K562 (cell line): ENCODE measurements around the gene PPP1R16B. TPM values are rescaled to one million over a fixed set of nuclear protein-coding genes. Genes with fewer than 3 reads are reported as not detected.

Experiments
- CAMTA2 ChIP-seq: fragments of 250-450 bp; sonication (Bioruptor Pico); conservative IDR thresholded peaks from 2 replicates; pipeline ENCODE4 v1.5.1; 2022
- COPS2 ChIP-seq: fragments of 450-650 bp; conservative IDR thresholded peaks from 2 replicates; pipeline ENCODE4 v1.6.1; 2016; ENCODE audit warnings: mild to moderate bottlenecking, moderate library complexity
- DPF2 ChIP-seq: fragments of 450-650 bp; IDR thresholded peaks from 2 replicates; pipeline ENCODE4 v1.6.1; 2016
- ELF1 ChIP-seq: fragments of 200-800 bp; sonication (Bioruptor generic); IDR thresholded peaks from 2 replicates; pipeline ENCODE4 v1.6.1; 2016; ENCODE audit warnings: missing genetic modification characterization, missing compliant biosample characterization
- ESRRA ChIP-seq: fragments of 450-650 bp; IDR thresholded peaks from 2 replicates; pipeline ENCODE4 v1.6.1; 2014; ENCODE audit warnings: low read depth, mild to moderate bottlenecking, moderate library complexity, borderline replicate concordance
- FOS ChIP-seq: IDR thresholded peaks from 3 replicates; pipeline ENCODE4 v1.6.1; 2011; ENCODE audit not compliant: insufficient read length; ENCODE audit errors: extremely low read depth
- FOXJ2 ChIP-seq: fragments of 200-800 bp; sonication (Bioruptor generic); IDR thresholded peaks from 2 replicates; pipeline ENCODE4 v1.6.1; 2016; ENCODE audit warnings: missing genetic modification characterization, missing compliant biosample characterization
- HNRNPUL1 ChIP-seq: fragments of 200-400 bp; formaldehyde crosslinking; IDR thresholded peaks from 2 replicates; pipeline ENCODE4 v1.6.1; 2017; ENCODE audit warnings: low read length
- HSF4 ChIP-seq: fragments of 250-450 bp; sonication (Bioruptor Pico); IDR thresholded peaks from 2 replicates; pipeline ENCODE4 v2.1.2; 2022; ENCODE audit warnings: mild to moderate bottlenecking, moderate library complexity, borderline replicate concordance
- ILF3 ChIP-seq: fragments of 450-650 bp; IDR thresholded peaks from 2 replicates; pipeline ENCODE4 v1.6.1; 2018; ENCODE audit warnings: antibody characterized with exemption, mild to moderate bottlenecking, moderate library complexity, borderline replicate concordance
- ILK ChIP-seq: fragments of 450-650 bp; IDR thresholded peaks from 2 replicates; pipeline ENCODE4 v1.6.1; 2016; ENCODE audit warnings: missing genetic modification characterization, low read depth, mild to moderate bottlenecking, missing compliant biosample characterization, moderate library complexity, borderline replicate concordance
- IRF1 ChIP-seq: sonication (generic); formaldehyde crosslinking; IDR thresholded peaks from 2 replicates; pipeline ENCODE4 v1.8.0; 2022; ENCODE audit warnings: missing genetic modification reagents, mild to moderate bottlenecking, borderline replicate concordance
- KLF10 ChIP-seq: fragments of 250-450 bp; sonication (Bioruptor Pico); IDR thresholded peaks from 2 replicates; pipeline ENCODE4 v1.6.1; 2021; ENCODE audit warnings: matching md5 sums
- MBD2 ChIP-seq: sonication (generic); IDR thresholded peaks from 2 replicates; pipeline ENCODE4 v1.6.1; 2016; ENCODE audit warnings: low read depth, borderline replicate concordance
- MTF1 ChIP-seq: fragments of 250-450 bp; sonication (Bioruptor Pico); IDR thresholded peaks from 2 replicates; pipeline ENCODE4 v1.9.0; 2021; ENCODE audit warnings: moderate library complexity, mild to moderate bottlenecking, inconsistent platforms, borderline replicate concordance
- NR1H2 ChIP-seq: sonication (generic); formaldehyde crosslinking; IDR thresholded peaks from 2 replicates; pipeline ENCODE4 v1.4.0; 2020; ENCODE audit warnings: mild to moderate bottlenecking, missing genetic modification reagents
- POU5F1 ChIP-seq: fragments of 150-350 bp; IDR thresholded peaks from 2 replicates; pipeline ENCODE4 v1.6.1; 2014; ENCODE audit warnings: borderline replicate concordance, low read length, low read depth, mild to moderate bottlenecking; ENCODE audit not compliant: partially characterized antibody
- PTTG1 ChIP-seq: fragments of 450-650 bp; IDR thresholded peaks from 2 replicates; pipeline ENCODE4 v1.6.1; 2016; ENCODE audit warnings: low read depth, mild to moderate bottlenecking, missing genetic modification characterization, missing compliant biosample characterization
- U2AF2 ChIP-seq: fragments of 200-400 bp; formaldehyde crosslinking; optimal IDR thresholded peaks from 2 replicates; pipeline ENCODE3; 2017; ENCODE audit warnings: low read depth, mild to moderate bottlenecking, low read length
- ZBTB12 ChIP-seq: fragments of 250-450 bp; sonication (Bioruptor Pico); IDR thresholded peaks from 2 replicates; pipeline ENCODE4 v1.4.0; 2020
- ZFP1 ChIP-seq: fragments of 450-650 bp; formaldehyde crosslinking; IDR thresholded peaks from 2 replicates; pipeline ENCODE4 v1.4.0; 2020; ENCODE audit warnings: mild to moderate bottlenecking, mixed read lengths
- ZNF431 ChIP-seq: sonication (generic); formaldehyde crosslinking; IDR thresholded peaks from 2 replicates; pipeline ENCODE4 v1.8.0; 2022; ENCODE audit warnings: mild to moderate bottlenecking, missing genetic modification reagents
- polyA plus RNA-seq, 8 experiments: library from polyadenylated mRNA; depleted of rRNA in 4 of 8; stranded (reverse) in 5 of 8; unstranded in 3 of 8; fragments of >200 nt; fragmentation: Nextera tagmentation in 2 of 8; fragmentation: Illumina TruSeq in 1 of 8; extraction: Ambion mirVana in 2 of 8; extraction: Trizol in 1 of 8; gene quantifications; 2 replicates each; pipeline versions ENCODE4 v1.2.1 to v1.2.3, GENCODE V29; 2011 to 2014; ENCODE audit warnings: inconsistent platforms in 1 of 8, missing spikeins in 1 of 8
- total RNA-seq, 7 experiments: library from RNA; depleted of rRNA in 6 of 7; stranded (reverse); fragments of >200 nt in 6 of 7; fragmentation: Illumina TruSeq in 2 of 7; extraction: Trizol in 2 of 7; gene quantifications; 2 replicates each; pipeline versions ENCODE4 v1.2.1 to v1.2.3, GENCODE V29; 2011 to 2021; ENCODE audit warnings: low replicate concordance in 1 of 7
- TF ChIP-seq, protein P1 (sequence below): fragments of 250-450 bp; sonication (Bioruptor Pico); IDR thresholded peaks from 2 replicates; pipeline ENCODE4 v1.9.0; 2021; ENCODE audit warnings: mild to moderate bottlenecking
- TF ChIP-seq, protein P2 (sequence below): fragments of 250-450 bp; sonication (Bioruptor Pico); IDR thresholded peaks from 2 replicates; pipeline ENCODE4 v1.4.0; 2020; ENCODE audit warnings: mild to moderate bottlenecking, moderate library complexity

The PPP1R16B gene
- total and polyA plus RNA-seq, 9 of the 15 experiments (the other 6 are each of a cell fraction or from before 2014, with no cell fraction given): 1.5 to 11.5 (median 6.8) TPM

DNA sequence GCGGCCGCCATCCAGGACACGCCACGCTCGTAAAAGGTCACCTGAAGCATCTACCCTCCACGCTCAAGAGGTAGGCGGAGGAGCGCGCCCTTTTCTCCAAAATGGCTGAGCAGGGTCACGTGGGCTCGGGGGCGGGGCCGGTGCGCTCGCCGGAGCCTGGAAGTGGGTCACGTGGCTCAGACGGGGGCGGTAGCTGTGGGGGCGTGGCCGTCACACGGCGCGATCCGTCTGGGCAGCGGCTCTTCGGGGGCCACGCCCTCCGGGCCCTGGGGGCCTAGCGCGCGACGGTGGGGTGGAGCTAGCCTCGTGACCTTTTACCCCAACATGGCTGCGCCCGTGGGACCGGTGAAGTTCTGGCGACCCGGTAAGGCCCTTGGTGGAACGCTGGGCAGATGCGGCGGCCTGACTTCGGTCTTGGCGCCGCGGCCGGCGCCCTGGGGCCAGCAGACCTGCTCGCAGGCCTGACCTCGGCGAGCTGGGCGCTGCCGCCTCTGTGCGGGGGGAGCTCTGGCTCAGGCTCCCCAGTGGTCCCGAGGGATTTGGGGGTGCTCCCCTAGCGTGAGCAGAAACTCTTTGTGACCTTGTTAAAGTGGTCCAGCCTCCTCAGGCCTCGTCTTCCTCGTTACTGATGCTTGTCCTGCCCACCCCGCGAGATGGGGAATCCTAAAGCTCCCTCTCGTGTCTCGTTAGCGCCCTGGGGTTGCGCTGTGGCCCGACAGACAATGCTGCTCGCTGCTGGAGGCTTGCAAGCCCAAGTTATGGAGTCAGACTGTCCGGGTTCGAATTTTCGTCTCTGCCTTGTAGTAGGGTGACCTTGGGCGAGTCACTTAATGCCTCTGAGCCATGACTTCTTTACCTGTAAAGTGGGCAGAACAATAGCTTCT lies 156.8 kb downstream of the PPP1R16B start, which contains the start of gene DHX35 (continued):
- TF ChIP-seq ZBTB12 (CRISPR knock-in tag) (no peak), NR1H2 (CRISPR knock-in tag) (no peak), CAMTA2 (CRISPR knock-in tag) (no peak), ILK (tag) (no peak), POU5F1 (no peak), DPF2 (no peak; the same call in 1 of the 2 replicates), COPS2 (no peak), HSF4 (CRISPR knock-in tag) (no peak), MTF1 (no peak), ILF3 (no peak), ELF1 (tag) (no peak; the same call in 1 of the 2 replicates), PTTG1 (tag) (no peak), ESRRA (peak; percentile 86), U2AF2 (no peak), KLF10 (CRISPR knock-in tag) (no peak), IRF1 (no peak), ZNF431 (CRISPR knock-in tag) (peak; percentile 56; the same call in 1 of the 2 replicates), FOS (peak; percentile 63), ZFP1 (no peak), HNRNPUL1 (no peak), FOXJ2 (tag) (no peak), MBD2 (no peak; the same call in 1 of the 2 replicates)
- TF ChIP-seq, protein P1, sequence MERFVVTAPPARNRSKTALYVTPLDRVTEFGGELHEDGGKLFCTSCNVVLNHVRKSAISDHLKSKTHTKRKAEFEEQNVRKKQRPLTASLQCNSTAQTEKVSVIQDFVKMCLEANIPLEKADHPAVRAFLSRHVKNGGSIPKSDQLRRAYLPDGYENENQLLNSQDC (CRISPR knock-in tag): no peak
- TF ChIP-seq, protein P2, sequence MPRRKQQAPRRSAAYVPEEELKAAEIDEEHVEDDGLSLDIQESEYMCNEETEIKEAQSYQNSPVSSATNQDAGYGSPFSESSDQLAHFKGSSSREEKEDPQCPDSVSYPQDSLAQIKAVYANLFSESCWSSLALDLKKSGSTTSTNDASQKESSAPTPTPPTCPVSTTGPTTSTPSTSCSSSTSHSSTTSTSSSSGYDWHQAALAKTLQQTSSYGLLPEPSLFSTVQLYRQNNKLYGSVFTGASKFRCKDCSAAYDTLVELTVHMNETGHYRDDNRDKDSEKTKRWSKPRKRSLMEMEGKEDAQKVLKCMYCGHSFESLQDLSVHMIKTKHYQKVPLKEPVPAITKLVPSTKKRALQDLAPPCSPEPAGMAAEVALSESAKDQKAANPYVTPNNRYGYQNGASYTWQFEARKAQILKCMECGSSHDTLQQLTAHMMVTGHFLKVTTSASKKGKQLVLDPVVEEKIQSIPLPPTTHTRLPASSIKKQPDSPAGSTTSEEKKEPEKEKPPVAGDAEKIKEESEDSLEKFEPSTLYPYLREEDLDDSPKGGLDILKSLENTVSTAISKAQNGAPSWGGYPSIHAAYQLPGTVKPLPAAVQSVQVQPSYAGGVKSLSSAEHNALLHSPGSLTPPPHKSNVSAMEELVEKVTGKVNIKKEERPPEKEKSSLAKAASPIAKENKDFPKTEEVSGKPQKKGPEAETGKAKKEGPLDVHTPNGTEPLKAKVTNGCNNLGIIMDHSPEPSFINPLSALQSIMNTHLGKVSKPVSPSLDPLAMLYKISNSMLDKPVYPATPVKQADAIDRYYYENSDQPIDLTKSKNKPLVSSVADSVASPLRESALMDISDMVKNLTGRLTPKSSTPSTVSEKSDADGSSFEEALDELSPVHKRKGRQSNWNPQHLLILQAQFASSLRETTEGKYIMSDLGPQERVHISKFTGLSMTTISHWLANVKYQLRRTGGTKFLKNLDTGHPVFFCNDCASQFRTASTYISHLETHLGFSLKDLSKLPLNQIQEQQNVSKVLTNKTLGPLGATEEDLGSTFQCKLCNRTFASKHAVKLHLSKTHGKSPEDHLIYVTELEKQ (CRISPR knock-in tag): no peak
